ENCODE data around the gene TSPAN16. TPM values are rescaled to one million over a fixed set of nuclear protein-coding genes. Genes with fewer than 3 reads are reported as not detected.

TSPAN16 gene, protein sequence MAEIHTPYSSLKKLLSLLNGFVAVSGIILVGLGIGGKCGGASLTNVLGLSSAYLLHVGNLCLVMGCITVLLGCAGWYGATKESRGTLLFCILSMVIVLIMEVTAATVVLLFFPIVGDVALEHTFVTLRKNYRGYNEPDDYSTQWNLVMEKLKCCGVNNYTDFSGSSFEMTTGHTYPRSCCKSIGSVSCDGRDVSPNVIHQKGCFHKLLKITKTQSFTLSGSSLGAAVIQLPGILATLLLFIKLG
- polyA plus RNA-seq = not detected in 2 replicates

GRCh38 chr19:11295665-11296245, at the start of gene TSPAN16:
TSPAN16 (plus strand) TSS chr19:11296160; CDS start chr19:11296298, 138 bp downstream.

GRCh38 chr19:11261971-11262839, 33.8 kb upstream of the TSPAN16 start, which contains the start of gene DOCK6:
DOCK6 (minus strand) TSS chr19:11262524; CDS start chr19:11262440, 84 bp downstream.

DNA sequence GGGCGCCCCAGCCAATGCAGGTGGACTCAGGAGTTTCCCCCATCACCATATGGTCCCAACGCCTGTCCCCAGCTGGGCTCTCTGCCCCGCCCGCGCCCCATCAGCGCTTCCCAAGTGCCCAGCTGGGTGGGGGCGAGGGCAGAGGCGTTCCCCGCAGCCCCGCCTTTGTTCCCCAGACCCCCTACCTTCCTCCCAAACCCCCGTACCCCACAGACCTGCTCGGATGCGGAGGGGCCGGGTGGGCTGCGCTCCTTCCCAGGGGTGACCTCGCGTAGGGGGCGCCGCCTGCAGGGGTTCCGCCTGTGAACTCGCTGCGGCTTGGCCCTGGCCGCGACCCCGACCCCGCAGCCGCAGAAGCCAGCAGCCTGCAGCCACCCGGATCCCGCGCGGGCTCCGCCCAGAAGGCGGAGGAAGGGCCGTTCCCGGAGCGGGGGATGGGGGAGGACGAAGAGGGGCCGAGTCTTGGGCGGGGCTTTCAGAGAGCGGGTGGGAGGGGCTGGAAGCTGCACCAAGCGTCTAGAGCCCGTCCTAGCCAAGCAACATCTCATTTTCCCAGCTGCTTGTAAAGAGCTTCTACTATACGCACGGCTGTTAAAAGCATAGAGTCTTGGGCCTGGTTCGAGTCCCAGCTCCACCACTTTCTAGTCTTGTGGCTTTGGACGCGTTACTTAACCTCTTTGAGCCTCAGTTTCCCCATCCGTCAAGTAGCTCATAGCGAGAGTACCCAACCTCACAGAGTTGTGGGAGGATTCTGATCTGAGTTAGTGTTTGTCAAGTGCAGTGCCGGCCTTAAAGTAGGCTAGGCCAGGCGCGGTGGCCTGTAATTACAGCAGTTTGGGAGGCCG, 43.5 kb downstream of the TSPAN16 start, which contains the start of gene RAB3D:
RAB3D (minus strand) TSS at position 404 of the 845 bp plus-strand sequence. CDS start 2,258 bp downstream, outside the sequence.

DNA sequence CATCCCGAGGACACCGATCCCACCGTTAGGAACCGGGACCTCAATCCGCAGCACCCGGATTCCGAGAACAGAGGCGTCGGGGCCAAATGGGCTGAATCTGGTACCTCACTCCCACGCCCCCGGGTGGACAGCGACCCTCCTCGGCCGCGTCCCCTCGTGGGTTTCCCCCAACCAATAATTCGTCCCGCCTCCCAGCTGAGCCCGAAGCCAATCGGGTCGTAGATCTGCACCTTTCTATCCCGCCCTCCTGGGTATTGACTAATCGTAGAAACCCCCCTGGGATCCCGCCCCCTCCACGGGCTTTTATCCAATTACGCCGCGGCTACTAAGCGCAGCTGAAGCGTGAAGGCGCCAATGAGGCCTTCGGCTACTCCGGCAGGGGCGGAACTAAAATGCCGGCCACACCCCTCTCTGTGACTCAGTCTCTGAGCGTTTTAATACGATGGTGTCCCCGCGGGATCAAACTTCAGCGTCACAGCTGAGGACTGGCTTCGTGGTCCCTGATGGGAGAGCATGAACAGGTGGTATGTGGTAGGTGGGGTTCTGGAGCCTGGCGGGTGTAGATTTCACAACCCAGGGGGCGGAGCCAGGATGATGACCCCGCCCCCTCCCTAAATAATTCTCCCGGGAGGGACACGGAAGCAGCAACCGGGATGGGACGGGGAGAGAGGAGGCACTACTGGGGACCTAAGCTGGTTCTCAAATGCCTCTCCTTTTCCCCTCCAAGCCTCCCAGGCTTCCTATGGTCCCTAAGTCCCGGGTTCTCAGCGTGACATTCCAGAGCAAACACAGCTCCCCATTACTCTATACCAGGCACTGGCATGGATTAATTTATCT, 50.4 kb downstream of the TSPAN16 start, which contains the start of the genes CCDC159 and TMEM205:
CCDC159 (plus strand) TSS at position 416 of the 837 bp plus-strand sequence; CDS start at position 504, 88 bp downstream.
TMEM205 (minus strand) TSS at position 165 of the 837 bp plus-strand sequence. CDS start 649 bp downstream, outside the sequence.

DNA sequence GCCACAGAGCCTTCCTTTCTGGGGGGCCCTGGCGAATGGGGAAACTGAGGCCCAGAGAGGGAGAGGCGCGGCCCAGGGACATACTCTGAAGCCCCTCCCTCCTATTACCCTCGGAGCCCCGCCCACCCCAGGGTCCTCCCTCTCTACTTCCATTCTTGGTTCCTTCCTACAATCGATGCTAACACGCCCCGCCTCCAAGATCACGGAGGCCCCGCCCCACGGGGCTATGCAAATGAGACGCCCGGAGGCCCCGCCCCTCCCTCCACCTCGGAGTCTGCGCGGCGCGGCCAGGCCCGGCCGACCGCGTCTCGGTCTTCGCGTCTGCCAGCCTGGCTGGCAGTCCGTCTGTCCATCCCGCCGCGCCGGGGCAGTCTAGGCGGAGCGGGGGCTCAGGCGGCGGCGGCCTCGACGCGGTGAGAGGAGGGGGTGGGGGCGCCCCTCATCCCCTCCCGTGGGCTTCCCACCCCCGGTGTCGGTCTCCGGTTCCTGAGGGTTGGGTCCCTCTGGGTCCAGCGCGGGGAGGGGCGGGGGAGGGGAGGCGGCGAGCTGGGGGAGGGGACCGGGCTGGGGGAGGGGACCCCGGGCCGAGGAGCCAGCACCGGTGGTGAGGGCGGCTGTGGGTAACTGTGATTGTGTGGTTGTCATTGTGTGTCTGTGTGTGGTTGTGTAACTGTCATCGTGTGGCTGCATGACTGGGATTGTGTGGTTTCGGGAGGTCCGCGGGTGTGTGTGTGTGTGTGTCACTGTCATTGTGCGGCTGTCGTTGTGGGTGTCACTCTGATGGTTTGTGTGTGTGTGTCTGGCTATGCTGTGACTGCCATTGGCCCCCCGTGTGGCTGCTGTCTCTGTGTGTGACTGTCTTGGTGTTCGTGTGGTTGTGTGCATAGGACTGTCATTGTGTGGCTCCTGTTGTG, 59.5 kb downstream of the TSPAN16 start, which contains the start of gene PLPPR2:
PLPPR2 (plus strand) TSS at position 273 of the 914 bp plus-strand sequence. CDS start 2,242 bp downstream, outside the sequence.

Other genes starting within 250 kb of the TSPAN16 start
- 0.13 and 4.0 TPM in 2 replicates for gene LDLR, start 206.7 kb upstream of the TSPAN16 start, polyA plus RNA-seq
- gene SPC24, start 140.4 kb upstream of the TSPAN16 start, polyA plus RNA-seq = 1.0 TPM in 1 of 2 replicates, not detected in the other
- 0.57 and 0.60 TPM in 2 replicates for gene KANK2, start 98.6 kb upstream of the TSPAN16 start, polyA plus RNA-seq
- gene ANGPTL8, start 56.5 kb upstream of the TSPAN16 start, polyA plus RNA-seq = not detected in 2 replicates
- 0.66 TPM in 1 of 2 replicates, not detected in the other for gene DOCK6, start 33.6 kb upstream of the TSPAN16 start, polyA plus RNA-seq
- gene RAB3D, start 43.5 kb downstream of the TSPAN16 start, polyA plus RNA-seq = 0.90 and 1.9 TPM in 2 replicates
- 56.6 and 111 TPM in 2 replicates for gene TMEM205, start 50.1 kb downstream of the TSPAN16 start, polyA plus RNA-seq
- 0.47 and 2.0 TPM in 2 replicates for gene CCDC159, start 50.4 kb downstream of the TSPAN16 start, polyA plus RNA-seq
- gene PLPPR2, start 59.3 kb downstream of the TSPAN16 start, polyA plus RNA-seq = 8.4 and 12.7 TPM in 2 replicates
- gene SWSAP1, start 78.5 kb downstream of the TSPAN16 start, polyA plus RNA-seq = 1.2 TPM in 1 of 2 replicates, not detected in the other
- 4.7 and 5.7 TPM in 2 replicates for gene EPOR, start 88.2 kb downstream of the TSPAN16 start, polyA plus RNA-seq
- 3.5 TPM in 1 of 2 replicates, not detected in the other for gene RGL3, start 123.2 kb downstream of the TSPAN16 start, polyA plus RNA-seq
- 0.99 and 3.2 TPM in 2 replicates for gene ODAD3, start 139.0 kb downstream of the TSPAN16 start, polyA plus RNA-seq
- 13.8 and 37.1 TPM in 2 replicates for gene PRKCSH, start 139.5 kb downstream of the TSPAN16 start, polyA plus RNA-seq
- 4.9 and 6.3 TPM in 2 replicates for gene ELAVL3, start 184.9 kb downstream of the TSPAN16 start, polyA plus RNA-seq
- not detected in 2 replicates for gene ZNF653, start 209.7 kb downstream of the TSPAN16 start, polyA plus RNA-seq
- gene ECSIT, start 233.0 kb downstream of the TSPAN16 start, polyA plus RNA-seq = 10.3 and 11.8 TPM in 2 replicates
- not detected in 2 replicates for gene CNN1, start 242.7 kb downstream of the TSPAN16 start, polyA plus RNA-seq